Epithelial cell of esophagus (primary cell): ENCODE measurements around the gene DNAI4.
"Not testable (repeated sequence)": the region's sequence is repeated elsewhere in the genome, so short reads cannot be mapped to it uniquely, and the experiment has no call there.

Source experiments
- DNase-seq: peaks from one replicate; pipeline ENCODE4 v3.0.0; 2010; ENCODE audit warnings: low read depth
- H3K4me3 ChIP-seq: 2 replicates; pipeline ENCODE4 v1.5.1; 2011; ENCODE audit warnings: mild to moderate bottlenecking, low read length, control low read depth
- CTCF ChIP-seq: IDR thresholded peaks from 2 replicates; pipeline ENCODE4 v1.5.1; 2011; ENCODE audit warnings: low read depth, mild to moderate bottlenecking, low read length, control low read depth, inconsistent platforms; ENCODE audit not compliant: insufficient read depth; ENCODE audit errors: missing control alignments

Gene DNAI4

GRCh38 chr1:66873111-66873510, 51.5 kb downstream of the DNAI4 start:
- no peak for DNase-seq
- TF ChIP-seq CTCF = no peak
- H3K4me3 ChIP-seq = no peak overlapping the region

- not testable (repeated sequence) for DNase-seq, H3K4me3 ChIP-seq
Measured at GRCh38 chr1:66872024-66872423, 52.6 kb downstream of the DNAI4 start.

- TF ChIP-seq CTCF = no peak
- no peak for DNase-seq
- no peak overlapping the region for H3K4me3 ChIP-seq
Measured at GRCh38 chr1:66867501-66867900, 57.2 kb downstream of the DNAI4 start.

GRCh38 chr1:66860529-66860928, 64.1 kb downstream of the DNAI4 start:
- TF ChIP-seq CTCF = no peak
- DNase-seq = no peak
- H3K4me3 ChIP-seq = no peak overlapping the region

GRCh38 chr1:66853379-66853778, 71.3 kb downstream of the DNAI4 start:
- no peak overlapping the region for H3K4me3 ChIP-seq
- no peak for TF ChIP-seq CTCF
- no peak for DNase-seq

GRCh38 chr1:66852870-66853269, 71.8 kb downstream of the DNAI4 start:
- no peak overlapping the region for H3K4me3 ChIP-seq
- no peak for TF ChIP-seq CTCF
- DNase-seq = peak; percentile 18

- no peak for DNase-seq
- H3K4me3 ChIP-seq = no peak overlapping the region
- no peak for TF ChIP-seq CTCF
Measured at GRCh38 chr1:66850989-66851388, 73.7 kb downstream of the DNAI4 start.

GRCh38 chr1:66848193-66848592, 76.5 kb downstream of the DNAI4 start:
- no peak for TF ChIP-seq CTCF
- no peak for DNase-seq
- no peak overlapping the region for H3K4me3 ChIP-seq
